Esophagus squamous epithelium (tissue), 5 donors: ENCODE results near the gene TMEM202. TPM values are rescaled to one million over a fixed set of nuclear protein-coding genes. Genes with fewer than 3 reads are reported as not detected.
A peak's percentile ranks its signal among the peaks of the same experiment; 100 is the strongest.

Experiments used
- DNase-seq: peaks from one replicate; lab custom pipeline; 2025; lab: John Stamatoyannopoulos, UW
- H3K27ac ChIP-seq, 4 donors: fragments of 200-600 bp; sonication (generic); one replicate each; pipeline ENCODE4 v1.5.1; 2016 to 2019; ENCODE audit warnings: mild to moderate bottlenecking in 1 of 4
- H3K27me3 ChIP-seq, 4 donors: fragments of 200-600 bp; sonication (generic); 1 replicate in 3 of 4; 2 replicates in 1 of 4; pipeline versions ENCODE4 v1.5.1 to v1.6.0; 2017 to 2021; ENCODE audit warnings: antibody characterized with exemption in 1 of 4
- H3K36me3 ChIP-seq, 3 donors: fragments of 200-600 bp; sonication (generic); one replicate each; pipeline ENCODE4 v1.5.1; 2016 to 2019
- H3K4me1 ChIP-seq, 3 donors: fragments of 200-600 bp; sonication (generic); one replicate each; pipeline ENCODE4 v1.5.1; 2017 to 2019
- H3K4me3 ChIP-seq, 4 donors: fragments of 200-600 bp; sonication (generic); 1 replicate in 3 of 4; 2 replicates in 1 of 4; pipeline ENCODE4 v1.5.1; 2016 to 2019; ENCODE audit warnings: mild to moderate bottlenecking in 2 of 4, moderate library complexity in 1 of 4
- H3K9me3 ChIP-seq, 3 donors: fragments of 200-600 bp; sonication (generic); one replicate each; pipeline ENCODE4 v1.5.1; 2016 to 2019
- POLR2A ChIP-seq, 4 donors: fragments of 450-650 bp; IDR thresholded peaks; one replicate each; pipeline ENCODE4 v1.6.1; 2017; ENCODE audit warnings: antibody characterized with exemption in 4 of 4, mild to moderate bottlenecking in 4 of 4, moderate library complexity in 3 of 4
- whole genome bisulfite sequencing, 2 donors: methylation state at CpG; one replicate each; pipeline ENCODE4 v1.1.5; 2018; 5-methylcytosine and 5-hydroxymethylcytosine counted together
- intact Hi-C: fragments of 100-400 bp; cut with DNase I; formaldehyde crosslinking; loops from one replicate; pipeline ENCODE4 v1.15.0; 2022
- total RNA-seq, 4 donors: library from RNA; depleted of rRNA; stranded (reverse); fragments of >200 nt; gene quantifications; one replicate each; pipeline ENCODE4 v1.1.0, GENCODE V29; 2016
- TF ChIP-seq, protein P1 (sequence below), 6 experiments: fragments of 450-650 bp in 4 of 6; fragments of 200-600 bp in 2 of 6; sonication (generic) in 2 of 6; IDR thresholded peaks; one replicate each; pipeline ENCODE4 v1.5.1; 2016 to 2019; ENCODE audit warnings: antibody characterized with exemption in 6 of 6, mild to moderate bottlenecking in 4 of 6, moderate library complexity in 4 of 6
- donor health status: DM: yes; HTN: yes; CAD: no.

Gene TMEM202, protein sequence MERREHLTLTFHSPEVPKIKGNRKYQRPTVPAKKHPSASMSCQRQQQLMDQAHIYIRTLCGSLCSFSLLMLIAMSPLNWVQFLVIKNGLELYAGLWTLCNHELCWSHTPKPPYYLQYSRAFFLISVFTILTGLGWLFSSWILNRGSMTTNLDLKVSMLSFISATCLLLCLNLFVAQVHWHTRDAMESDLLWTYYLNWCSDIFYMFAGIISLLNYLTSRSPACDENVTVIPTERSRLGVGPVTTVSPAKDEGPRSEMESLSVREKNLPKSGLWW
- total RNA-seq, result not detected

DNA sequence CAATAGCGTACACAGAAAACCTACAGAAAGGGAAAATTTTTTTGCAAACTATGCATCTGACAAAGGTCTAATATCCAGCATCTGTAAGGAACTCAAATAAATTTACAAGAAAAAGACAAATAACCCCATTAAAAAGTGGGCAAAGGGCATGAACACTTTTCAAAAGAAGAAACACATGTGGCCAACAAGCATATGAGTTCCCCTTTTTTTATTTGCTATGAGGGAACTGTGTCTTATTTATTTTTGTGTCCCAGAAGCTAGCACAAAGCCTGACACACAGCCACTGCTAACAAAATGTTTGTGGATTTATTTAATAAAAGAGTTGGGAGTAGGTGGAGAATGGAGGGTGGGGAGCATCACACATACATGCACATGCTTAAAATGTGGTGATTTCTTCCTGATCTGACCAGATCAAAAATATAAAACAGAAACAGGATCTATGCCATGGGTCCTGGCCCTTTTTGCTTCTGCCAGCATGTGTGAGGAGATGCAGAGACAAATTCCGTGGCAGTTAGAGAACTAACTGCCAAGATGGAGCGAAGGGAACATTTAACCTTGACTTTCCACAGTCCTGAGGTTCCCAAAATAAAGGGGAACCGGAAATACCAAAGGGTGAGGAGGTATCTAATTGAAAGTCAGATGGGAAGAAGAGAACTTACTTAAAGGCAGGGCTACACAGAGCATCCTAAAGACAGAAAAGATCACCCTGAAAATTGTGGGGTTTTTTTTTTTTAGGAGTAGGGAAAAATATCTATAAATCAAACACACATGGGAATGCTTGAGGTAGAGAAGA is at the start of gene TMEM202:
TMEM202 (plus strand) TSS at position 510 of the 793 bp plus-strand sequence; CDS start at position 532, 22 bp downstream.
- H3K27ac ChIP-seq, result no peak within 1 kb of the TSS
- H3K4me3 ChIP-seq, result no peak within 1 kb of the TSS
- H3K4me1 ChIP-seq, result no peaks in the 10 kb centered on the region
- no peaks in the 10 kb centered on the region for H3K9me3 ChIP-seq
- WGBS, 2 donors, result 63 to 72% methylated on average over 4 of the region's 4 CpGs
- H3K27me3 ChIP-seq, result peaks cover 0 to 34% (median 0%) of the 10 kb centered on the region in 4 donors
- DNase-seq, result no peak
- H3K36me3 ChIP-seq, result no peaks in the 10 kb centered on the region
- TF ChIP-seq POLR2A (IDR thresholded peaks at IDR 0.05), result no peak
- intact Hi-C loops, result no loop called here

DNA sequence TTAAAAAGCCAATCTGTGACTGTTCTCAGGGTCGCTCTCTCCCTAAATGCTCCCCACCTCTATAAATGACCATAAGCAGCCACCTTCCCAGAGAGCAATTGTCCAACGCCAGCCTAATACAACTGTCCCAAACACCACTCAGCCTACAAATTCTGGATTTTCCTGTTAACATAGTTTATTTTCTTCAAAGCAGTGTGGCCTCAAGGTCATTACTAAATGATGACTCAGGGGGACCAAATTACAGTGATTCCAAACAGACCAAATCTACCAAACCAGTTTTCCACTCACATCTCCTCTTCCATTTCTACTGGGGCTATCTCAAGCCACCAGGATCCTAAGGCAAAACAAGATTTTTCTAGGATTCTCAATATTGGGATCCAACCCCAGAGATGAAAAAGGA is 44.8 kb upstream of the TMEM202 start:
- Histone ChIP-seq H3K36me3 (peaks cover 5 to 88% (median 37%) of the 10 kb centered on the region in 3 donors), H3K27me3 (no peaks in the 10 kb centered on the region), H3K4me3 (no peak overlapping the region), H3K9me3 (no peaks in the 10 kb centered on the region), H3K4me1 (peaks cover 0 to 17% (median 6%) of the 10 kb centered on the region in 3 donors), H3K27ac (no peak overlapping the region)
- WGBS, 2 donors, result 87 to 91% methylated on average over 2 of the region's 2 CpGs
- no peak for TF ChIP-seq POLR2A (IDR thresholded peaks at IDR 0.05)
- TF ChIP-seq, protein P1, sequence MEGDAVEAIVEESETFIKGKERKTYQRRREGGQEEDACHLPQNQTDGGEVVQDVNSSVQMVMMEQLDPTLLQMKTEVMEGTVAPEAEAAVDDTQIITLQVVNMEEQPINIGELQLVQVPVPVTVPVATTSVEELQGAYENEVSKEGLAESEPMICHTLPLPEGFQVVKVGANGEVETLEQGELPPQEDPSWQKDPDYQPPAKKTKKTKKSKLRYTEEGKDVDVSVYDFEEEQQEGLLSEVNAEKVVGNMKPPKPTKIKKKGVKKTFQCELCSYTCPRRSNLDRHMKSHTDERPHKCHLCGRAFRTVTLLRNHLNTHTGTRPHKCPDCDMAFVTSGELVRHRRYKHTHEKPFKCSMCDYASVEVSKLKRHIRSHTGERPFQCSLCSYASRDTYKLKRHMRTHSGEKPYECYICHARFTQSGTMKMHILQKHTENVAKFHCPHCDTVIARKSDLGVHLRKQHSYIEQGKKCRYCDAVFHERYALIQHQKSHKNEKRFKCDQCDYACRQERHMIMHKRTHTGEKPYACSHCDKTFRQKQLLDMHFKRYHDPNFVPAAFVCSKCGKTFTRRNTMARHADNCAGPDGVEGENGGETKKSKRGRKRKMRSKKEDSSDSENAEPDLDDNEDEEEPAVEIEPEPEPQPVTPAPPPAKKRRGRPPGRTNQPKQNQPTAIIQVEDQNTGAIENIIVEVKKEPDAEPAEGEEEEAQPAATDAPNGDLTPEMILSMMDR (IDR thresholded peaks at IDR 0.05), result no peak
- DNase-seq, result no peak
- intact Hi-C loops, result no loop called here

DNA sequence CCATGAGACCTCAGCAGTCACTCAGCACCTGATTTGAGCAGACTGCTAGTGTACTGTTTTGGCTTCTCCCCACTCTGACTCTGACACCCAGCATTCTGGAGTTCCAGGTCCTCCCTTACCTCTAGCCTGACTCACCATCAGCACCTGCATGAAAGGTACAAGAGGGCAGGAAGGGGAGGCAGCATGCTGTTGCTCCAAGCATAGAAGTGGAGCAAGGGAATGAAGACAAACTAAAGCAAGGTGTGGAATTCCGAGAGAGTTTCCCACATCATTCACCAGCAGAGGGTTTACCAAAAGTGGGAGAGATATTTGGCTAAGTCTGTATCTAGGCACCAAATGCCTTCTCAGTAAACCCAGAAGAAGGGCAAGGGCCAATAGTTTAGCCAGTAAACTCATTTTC is 43.6 kb upstream of the TMEM202 start:
- DNase-seq, result no peak
- intact Hi-C loops, result no loop called here

DNA sequence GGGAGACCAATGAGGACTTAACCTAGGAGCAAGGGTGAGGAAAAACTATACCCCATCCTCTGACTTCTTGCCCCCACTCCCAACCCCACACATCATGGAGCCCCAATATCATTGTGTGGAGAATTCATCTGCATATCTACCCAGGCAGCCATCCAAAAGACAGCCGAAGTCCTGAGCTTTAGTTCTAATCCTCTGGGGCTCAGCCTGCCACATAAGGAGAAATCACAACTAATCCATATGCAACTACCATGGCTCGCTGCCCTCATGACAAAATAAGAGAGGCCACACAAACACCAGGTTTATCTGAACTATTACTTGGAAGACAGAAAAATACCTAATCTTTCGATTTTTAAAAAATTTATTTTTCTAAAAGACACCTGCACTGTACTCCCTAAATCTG is 40.0 kb upstream of the TMEM202 start:
- no peaks in the 10 kb centered on the region for H3K9me3 ChIP-seq
- H3K27ac ChIP-seq, result peak overlapping the region; percentile 67 to 85 (median 76)
- no peaks in the 10 kb centered on the region for H3K27me3 ChIP-seq
- H3K36me3 ChIP-seq, result peaks cover 5 to 45% (median 19%) of the 10 kb centered on the region in 3 donors
- TF ChIP-seq, protein P1 (IDR thresholded peaks at IDR 0.05), result no peak
- TF ChIP-seq POLR2A (IDR thresholded peaks at IDR 0.05), result no peak
- WGBS, 2 donors, result 46 to 51% methylated on average over 3 of the region's 3 CpGs
- no peak for DNase-seq
- intact Hi-C loops, result no loop called here
- no peak overlapping the region for H3K4me3 ChIP-seq
- peaks cover 0 to 39% (median 17%) of the 10 kb centered on the region in 3 donors for H3K4me1 ChIP-seq

More for the DNA sequence above, 43.6 kb upstream of the TMEM202 start:
- Histone ChIP-seq H3K4me3 (no peak overlapping the region), H3K4me1 (peaks cover 0 to 29% (median 16%) of the 10 kb centered on the region in 3 donors), H3K27me3 (no peaks in the 10 kb centered on the region), H3K36me3 (peaks cover 5 to 76% (median 37%) of the 10 kb centered on the region in 3 donors), H3K9me3 (no peaks in the 10 kb centered on the region), H3K27ac (no peak overlapping the region)
- TF ChIP-seq POLR2A (IDR thresholded peaks at IDR 0.05), result no peak
- TF ChIP-seq, protein P1 (IDR thresholded peaks at IDR 0.05), result no peak
- WGBS, 2 donors, result 93 to 100% methylated on average over 1 of the region's 1 CpG

DNA sequence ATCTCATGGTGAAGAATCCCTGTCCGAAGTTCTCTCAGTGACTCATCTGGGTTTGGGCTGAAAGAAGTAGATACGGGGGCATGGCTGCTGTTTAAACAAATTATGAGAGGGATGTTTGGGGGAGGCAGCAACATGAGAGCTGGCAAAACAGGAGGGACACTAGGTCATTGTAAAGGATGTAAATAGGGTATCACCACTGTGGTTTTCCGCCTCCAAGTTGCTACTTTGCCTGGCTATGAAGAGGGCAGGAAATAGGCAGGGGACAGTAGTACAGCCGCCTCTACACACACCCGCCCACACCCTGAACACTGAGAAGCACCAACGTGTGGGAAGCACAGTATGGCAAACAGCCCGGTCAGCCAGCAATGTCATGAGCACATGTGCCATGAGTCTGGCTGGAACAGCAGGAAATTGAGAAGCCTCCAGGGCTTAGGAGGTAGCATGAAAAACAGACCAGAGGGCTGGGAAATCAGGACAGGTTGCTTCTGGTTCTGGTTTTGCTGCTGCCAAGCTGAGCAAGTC is 39.4 kb upstream of the TMEM202 start:
- peaks cover 0 to 39% (median 17%) of the 10 kb centered on the region in 3 donors for H3K4me1 ChIP-seq
- no peaks in the 10 kb centered on the region for H3K9me3 ChIP-seq
- DNase-seq, result peak; percentile 27
- H3K27me3 ChIP-seq, result no peaks in the 10 kb centered on the region
- peak overlapping the region; percentile 67 to 85 (median 76) for H3K27ac ChIP-seq
- intact Hi-C loops, result no loop called here
- H3K4me3 ChIP-seq, result peak overlapping the region in 1 of 4 donors; percentile 6
- peaks cover 5 to 40% (median 16%) of the 10 kb centered on the region in 3 donors for H3K36me3 ChIP-seq
- 24 to 25% methylated on average over 7 of the region's 7 CpGs for WGBS, 2 donors
- no peak for TF ChIP-seq POLR2A (IDR thresholded peaks at IDR 0.05)
- TF ChIP-seq, protein P1 (IDR thresholded peaks at IDR 0.05), result no peak
